Activated T-cell treated with anti-CD3 and anti-CD28 coated beads, Interleukin-2, amount 50 U/mL, for 48 hours (primary cell): ENCODE data around the gene GORASP1.

Experiments
- DNase-seq, 2 experiments: peaks; one replicate each; pipeline ENCODE4 v3.0.0-alpha.2; 2020

Gene GORASP1

GRCh38 chr3:39125841-39126500 is 18.5 kb upstream of the GORASP1 start:
- no peak for DNase-seq

GRCh38 chr3:39124876-39125840 is 17.7 kb upstream of the GORASP1 start:
- DNase-seq = no peak

- no peak for DNase-seq
Measured at GRCh38 chr3:39122813-39123212, 15.4 kb upstream of the GORASP1 start.

- DNase-seq = no peak
Measured at GRCh38 chr3:39121621-39122020, 14.2 kb upstream of the GORASP1 start.

- no peak for DNase-seq
Measured at GRCh38 chr3:39118931-39119660, 11.7 kb upstream of the GORASP1 start.

- DNase-seq = no peak
Measured at GRCh38 chr3:39118079-39118478, 10.7 kb upstream of the GORASP1 start.

- no peak for DNase-seq
Measured at GRCh38 chr3:39115870-39116269, 8.4 kb upstream of the GORASP1 start.

- DNase-seq = no peak
Measured at GRCh38 chr3:39114456-39114855, 7.0 kb upstream of the GORASP1 start.

GRCh38 chr3:39113291-39113690 is 5.9 kb upstream of the GORASP1 start:
- no peak for DNase-seq

GRCh38 chr3:39112535-39112934 is 5.1 kb upstream of the GORASP1 start:
- no peak for DNase-seq

GRCh38 chr3:39112113-39112512 is 4.7 kb upstream of the GORASP1 start:
- DNase-seq = no peak

- no peak for DNase-seq
Measured at GRCh38 chr3:39110041-39110639, 2.7 kb upstream of the GORASP1 start.

- DNase-seq = no peak
Measured at GRCh38 chr3:39109086-39109485, 1.7 kb upstream of the GORASP1 start.

GRCh38 chr3:39108200-39108710 is 828 bp upstream of the GORASP1 start:
- no peak for DNase-seq

- DNase-seq = peak; percentile 41 to 57
Measured at GRCh38 chr3:39106851-39107387, 508 bp downstream of the GORASP1 start.

- no peak for DNase-seq
Measured at GRCh38 chr3:39106281-39106811, 1.1 kb downstream of the GORASP1 start.

- no peak for DNase-seq
Measured at GRCh38 chr3:39105687-39106063, 1.8 kb downstream of the GORASP1 start.

GRCh38 chr3:39104961-39105686 is 2.3 kb downstream of the GORASP1 start:
- DNase-seq = no peak

- DNase-seq = no peak
Measured at GRCh38 chr3:39103791-39104552, 3.5 kb downstream of the GORASP1 start.

GRCh38 chr3:39103324-39103693 is 4.1 kb downstream of the GORASP1 start:
- DNase-seq = no peak
